Fibroblast of lung (primary cell): ENCODE results near the gene FANCE.

Experiments used
- EZH2 ChIP-seq: IDR thresholded peaks from 2 replicates; pipeline ENCODE4 v1.5.1; 2012; ENCODE audit warnings: low read length, control low read depth, mild to moderate bottlenecking; ENCODE audit errors: missing control alignments
- TF ChIP-seq, protein P1 (sequence below), 2 donors: IDR thresholded peaks in 1 of 2; conservative IDR thresholded peaks in 1 of 2; 1 replicate in 1 of 2; 2 replicates in 1 of 2; pipeline ENCODE4 v1.5.1; 2011 to 2012; ENCODE audit warnings: low read length in 2 of 2, control low read depth in 1 of 2, inconsistent platforms in 1 of 2, low read depth in 1 of 2, mild to moderate bottlenecking in 1 of 2

DNA sequence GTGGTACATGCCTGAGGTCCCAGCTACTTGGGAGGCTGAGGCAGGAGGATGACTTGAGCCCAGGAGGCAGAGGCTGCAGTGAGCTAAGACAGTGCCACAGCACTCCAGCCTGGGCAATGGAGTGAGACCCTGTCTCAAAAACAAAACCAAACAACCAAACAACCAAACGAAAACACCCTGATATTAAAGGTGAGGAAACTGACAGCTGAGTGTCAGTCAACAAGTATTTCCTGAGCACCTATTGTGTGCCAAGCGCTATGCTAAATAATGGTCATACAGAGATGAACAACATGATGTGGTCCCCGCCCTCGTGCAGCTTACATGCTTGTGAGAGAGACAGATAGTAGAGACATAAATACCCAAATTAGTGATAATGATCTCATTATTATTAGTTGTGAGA, 62.4 kb downstream of the FANCE start:
- TF ChIP-seq, protein P1, sequence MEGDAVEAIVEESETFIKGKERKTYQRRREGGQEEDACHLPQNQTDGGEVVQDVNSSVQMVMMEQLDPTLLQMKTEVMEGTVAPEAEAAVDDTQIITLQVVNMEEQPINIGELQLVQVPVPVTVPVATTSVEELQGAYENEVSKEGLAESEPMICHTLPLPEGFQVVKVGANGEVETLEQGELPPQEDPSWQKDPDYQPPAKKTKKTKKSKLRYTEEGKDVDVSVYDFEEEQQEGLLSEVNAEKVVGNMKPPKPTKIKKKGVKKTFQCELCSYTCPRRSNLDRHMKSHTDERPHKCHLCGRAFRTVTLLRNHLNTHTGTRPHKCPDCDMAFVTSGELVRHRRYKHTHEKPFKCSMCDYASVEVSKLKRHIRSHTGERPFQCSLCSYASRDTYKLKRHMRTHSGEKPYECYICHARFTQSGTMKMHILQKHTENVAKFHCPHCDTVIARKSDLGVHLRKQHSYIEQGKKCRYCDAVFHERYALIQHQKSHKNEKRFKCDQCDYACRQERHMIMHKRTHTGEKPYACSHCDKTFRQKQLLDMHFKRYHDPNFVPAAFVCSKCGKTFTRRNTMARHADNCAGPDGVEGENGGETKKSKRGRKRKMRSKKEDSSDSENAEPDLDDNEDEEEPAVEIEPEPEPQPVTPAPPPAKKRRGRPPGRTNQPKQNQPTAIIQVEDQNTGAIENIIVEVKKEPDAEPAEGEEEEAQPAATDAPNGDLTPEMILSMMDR (conservative IDR thresholded peaks at IDR 0.05 in 1 of 2, IDR thresholded peaks at IDR 0.05 in 1 of 2; ENCODE audit: low read depth in 1 of 2, low read length in 2 of 2) = no peak
- no peak for TF ChIP-seq EZH2
